DMS153 (cell line): ENCODE measurements around the gene RNU6-7.
A peak's percentile ranks its signal among the peaks of the same experiment; 100 is the strongest.

ENCODE experiments used
- DNase-seq: peaks from one replicate; lab custom pipeline; 2025; lab: John Stamatoyannopoulos, UW

Gene RNU6-7

GRCh38 chr14:32201816-32202490, at the start of gene RNU6-7:
Gene RNU6-7 (plus strand): TSS chr14:32202045.
- peak; percentile 68 for DNase-seq

GRCh38 chr14:32166029-32166428, 35.8 kb upstream of the RNU6-7 start:
- DNase-seq, result no peak

- DNase-seq, result no peak
These were observed 34.9 kb upstream of the RNU6-7 start for GRCh38 chr14:32166924-32167323.

GRCh38 chr14:32167907-32168306, 33.9 kb upstream of the RNU6-7 start:
- no peak for DNase-seq

DNA sequence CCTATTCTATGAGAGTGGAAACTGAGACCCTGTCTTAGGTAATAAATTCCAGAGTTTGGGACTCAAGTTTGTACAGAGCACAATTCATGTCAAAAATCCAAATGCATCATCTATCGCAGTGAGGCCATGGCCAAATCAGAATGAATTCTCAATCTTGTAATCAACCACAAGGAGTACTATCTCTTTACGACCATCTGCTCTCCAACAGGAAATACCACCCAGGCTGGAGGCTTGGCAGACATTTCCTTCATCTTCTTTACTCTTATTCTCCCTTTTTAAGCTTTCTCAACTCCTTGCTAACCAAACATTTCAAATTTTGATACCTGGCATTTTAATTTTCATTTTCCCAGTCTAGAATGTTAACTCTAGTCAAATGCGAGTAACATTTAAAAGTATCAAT, 32.7 kb upstream of the RNU6-7 start:
- no peak for DNase-seq

DNA sequence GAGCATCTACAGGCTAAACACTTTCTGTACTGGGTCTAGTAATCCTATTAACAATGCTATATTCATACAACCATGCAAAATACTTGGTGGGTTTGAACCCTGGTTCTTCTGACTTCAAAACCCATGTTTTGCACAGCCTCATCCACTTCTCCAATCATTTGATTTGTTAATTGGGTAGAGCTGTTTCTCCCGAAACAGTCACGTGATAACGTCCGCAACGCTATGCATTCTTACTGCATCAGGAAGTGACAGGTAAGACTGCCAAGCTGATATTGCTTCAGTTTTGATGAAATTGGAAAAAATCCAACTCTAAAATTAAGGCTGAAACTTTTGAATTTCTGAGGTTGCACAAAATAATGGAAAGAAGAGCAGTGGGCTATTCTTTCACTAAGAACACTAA, 30.4 kb upstream of the RNU6-7 start:
- DNase-seq, result no peak

DNA sequence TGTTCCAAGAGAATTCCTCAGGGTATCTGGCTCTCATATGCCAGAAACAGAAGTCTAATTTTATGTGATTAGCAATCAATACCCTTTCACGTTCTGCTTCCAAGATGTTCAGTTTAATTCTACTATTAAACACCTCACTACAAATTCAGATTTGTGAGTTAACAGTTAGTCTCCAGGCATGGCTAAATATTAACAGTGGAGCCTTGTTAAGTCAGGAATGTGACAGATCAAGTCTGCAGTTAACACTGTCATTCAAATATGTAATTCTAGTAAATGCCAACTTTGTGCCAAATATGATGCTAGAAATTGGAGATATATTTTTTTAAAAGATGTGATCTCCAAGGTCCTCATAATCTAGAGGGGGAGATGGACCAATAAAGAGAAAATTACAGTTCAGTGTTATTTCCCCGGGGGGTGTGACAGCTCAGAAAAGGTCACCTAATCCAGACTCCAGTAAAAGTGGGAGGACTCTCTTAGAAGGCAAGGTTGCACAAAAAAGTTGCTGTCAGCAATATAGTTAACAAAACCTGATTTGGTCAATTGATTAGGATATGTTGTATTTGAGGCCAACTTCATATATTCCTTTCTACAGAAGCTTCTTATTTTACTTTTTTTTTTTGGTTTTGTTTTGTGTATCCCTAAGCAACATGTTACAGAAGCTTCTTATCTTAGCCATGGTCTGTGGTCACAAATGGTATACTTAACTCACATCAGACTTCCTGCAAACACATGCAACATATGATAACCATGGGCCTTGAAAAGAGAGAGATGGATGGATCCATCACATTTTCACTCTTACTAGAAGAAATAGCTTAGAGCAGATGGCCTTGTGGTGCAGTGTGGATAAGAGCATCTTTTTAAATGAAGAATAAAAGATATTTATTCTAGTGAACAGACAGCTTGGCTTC, 18.4 kb upstream of the RNU6-7 start:
- DNase-seq, result no peak

DNA sequence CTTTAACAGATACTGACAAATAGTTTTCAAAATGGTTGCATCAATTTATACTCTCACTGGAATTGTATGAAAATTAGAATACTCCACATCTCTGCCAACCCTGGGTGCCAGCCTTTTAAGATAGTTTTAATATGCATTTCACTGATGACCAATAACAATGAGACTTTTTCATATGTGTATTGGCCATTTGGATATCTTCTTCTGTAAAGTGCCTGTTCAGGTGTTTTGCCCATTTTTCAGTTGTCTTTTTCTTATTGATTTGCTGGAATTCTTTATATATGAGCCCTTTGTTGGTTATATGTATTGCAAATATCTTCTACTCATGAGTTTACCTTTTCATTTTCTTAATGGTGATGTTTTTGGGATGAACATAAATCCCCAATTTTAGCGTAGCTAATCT, 16.7 kb upstream of the RNU6-7 start:
- DNase-seq, result no peak

DNA sequence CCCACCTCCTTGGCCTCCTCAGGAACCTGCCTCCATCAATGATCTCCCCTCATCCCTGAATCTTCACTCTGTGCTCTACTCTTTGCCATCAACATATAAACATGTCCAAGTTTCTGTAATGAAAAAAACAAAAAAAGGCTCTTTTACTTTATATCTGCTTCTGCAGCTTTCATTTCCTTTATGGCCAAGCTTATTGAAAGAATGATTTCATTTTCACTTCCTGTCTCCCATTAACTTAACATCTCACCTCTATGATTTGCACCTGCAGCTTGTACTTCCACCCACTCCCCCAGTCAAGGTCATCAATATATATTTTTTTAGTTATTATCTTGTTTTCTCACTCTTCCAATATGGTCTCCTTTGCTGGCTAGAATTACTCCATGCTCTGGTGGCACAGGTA, 15.6 kb upstream of the RNU6-7 start:
- no peak for DNase-seq

DNA sequence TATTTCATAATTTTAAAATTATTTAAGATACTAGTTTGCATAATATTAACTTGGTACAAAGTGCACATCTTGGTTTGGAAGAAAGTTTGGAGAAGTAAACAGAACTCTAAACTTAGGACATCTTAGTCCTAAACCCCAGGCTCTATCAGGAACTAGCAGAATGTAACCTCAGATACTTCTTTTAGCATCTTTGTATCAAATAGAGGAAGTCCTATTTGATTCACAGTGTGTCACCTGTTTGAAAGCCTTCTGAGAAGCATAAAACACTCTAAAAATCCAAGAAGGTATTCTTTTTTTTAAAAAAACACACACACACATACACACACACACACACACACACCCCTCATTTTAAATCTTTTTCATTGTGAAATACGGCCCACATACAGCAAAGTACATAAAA, 12.0 kb upstream of the RNU6-7 start:
- no peak for DNase-seq

GRCh38 chr14:32190673-32191072, 11.2 kb upstream of the RNU6-7 start:
- DNase-seq, result no peak

GRCh38 chr14:32192712-32193373, 9.0 kb upstream of the RNU6-7 start:
- no peak for DNase-seq

- DNase-seq, result no peak
These were observed 8.3 kb upstream of the RNU6-7 start for GRCh38 chr14:32193532-32193931.

DNA sequence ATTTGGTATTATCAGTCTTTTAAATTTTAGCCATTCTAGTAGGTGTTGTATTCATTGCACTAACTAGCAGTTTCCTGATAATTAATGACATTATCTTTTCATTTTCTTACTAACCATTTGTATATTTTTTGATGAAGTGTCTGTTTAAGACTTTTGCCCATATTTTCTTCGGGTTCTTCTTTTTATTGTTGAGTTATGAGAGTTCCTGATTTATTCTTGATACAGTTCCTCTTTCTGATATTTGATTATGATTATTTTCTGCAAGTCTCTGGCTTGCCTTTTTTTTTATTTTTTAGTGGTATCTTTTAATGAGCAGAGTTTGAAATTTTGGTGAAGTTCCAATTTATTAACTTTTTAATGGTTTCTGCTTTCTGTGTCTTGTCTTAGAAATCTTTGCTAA, 6.2 kb upstream of the RNU6-7 start:
- DNase-seq, result no peak

DNA sequence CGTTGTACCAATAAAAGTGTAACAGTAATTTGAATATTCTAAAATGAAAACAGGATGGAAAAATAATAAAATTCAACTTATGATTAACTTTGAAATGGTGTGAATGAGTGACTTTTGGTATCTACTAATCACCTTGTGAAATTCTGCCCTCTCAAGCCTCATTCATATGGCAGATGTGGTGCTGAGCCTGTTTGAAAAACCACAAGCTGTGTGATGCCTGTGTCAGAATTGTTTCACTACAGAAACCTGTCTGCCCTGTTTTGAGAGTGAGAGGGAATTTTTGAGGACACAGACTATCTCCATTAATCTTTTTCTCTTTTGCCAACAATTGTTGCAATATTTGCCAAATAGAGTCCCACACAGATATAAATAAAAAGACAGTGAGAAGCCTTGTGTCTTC, 3.9 kb upstream of the RNU6-7 start:
- no peak for DNase-seq

- DNase-seq, result no peak
These were observed 1.3 kb upstream of the RNU6-7 start for GRCh38 chr14:32200368-32201192.

DNA sequence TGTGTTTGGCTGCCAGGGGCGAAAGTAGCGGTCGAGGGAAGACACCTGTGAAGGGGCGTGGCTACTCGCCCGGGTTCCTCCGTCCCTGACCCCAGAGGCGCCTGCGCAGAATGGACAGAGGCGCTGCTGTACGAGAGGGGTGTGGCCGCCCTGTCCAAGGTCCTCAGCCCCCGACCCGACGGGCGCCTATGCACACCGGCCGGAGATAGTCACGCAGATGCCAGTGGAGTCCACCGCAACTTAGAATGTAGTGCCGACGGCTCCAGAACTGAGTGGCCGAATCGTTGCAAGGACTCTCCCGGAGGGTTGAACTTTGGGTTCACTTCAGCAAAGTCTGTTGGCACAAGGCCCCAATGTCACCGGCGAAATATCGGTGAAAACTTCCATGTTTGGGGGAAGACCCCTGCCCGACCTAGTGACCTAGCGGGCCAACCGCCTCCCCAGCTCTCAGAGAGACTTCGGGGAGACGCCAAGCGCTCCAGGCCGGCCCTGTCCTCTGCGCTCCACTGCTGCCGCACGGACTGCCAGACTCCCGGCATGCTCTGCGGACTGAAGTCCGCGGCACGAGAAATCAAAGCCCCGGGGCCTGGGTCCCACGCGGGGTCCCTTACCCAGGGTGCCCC, 541 bp upstream of the RNU6-7 start:
- DNase-seq, result peak; percentile 78

- no peak for DNase-seq
These were observed 699 bp downstream of the RNU6-7 start for GRCh38 chr14:32202491-32202997.

- peak; percentile 81 for DNase-seq
These were observed 1.4 kb downstream of the RNU6-7 start, which contains the start of gene RNU6-8 for GRCh38 chr14:32202998-32203882. Gene RNU6-8 (minus strand): TSS chr14:32203269.

DNA sequence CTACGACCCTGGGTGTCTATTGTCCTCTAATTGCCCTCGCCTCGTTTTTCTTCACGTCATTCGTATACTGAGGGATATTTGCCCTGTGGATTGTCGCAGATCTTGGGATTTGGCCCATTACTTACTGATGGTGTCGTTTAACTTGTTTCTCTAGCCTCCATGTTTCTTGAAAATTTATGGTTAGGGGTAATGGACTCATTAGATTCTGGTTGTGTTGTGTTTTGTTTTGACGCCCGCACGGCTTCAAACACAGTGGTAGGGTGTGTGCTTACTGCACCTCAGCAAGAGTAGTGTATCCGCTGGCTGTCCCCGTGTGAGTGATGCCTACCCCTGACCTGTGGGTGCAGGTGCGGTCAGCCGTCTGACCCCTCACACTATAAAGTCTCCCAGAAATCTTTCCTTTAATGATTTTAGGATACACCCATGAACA, 2.1 kb downstream of the RNU6-7 start:
- no peak for DNase-seq
